ENCODE results near the gene CGB3. TPM values are rescaled to one million over a fixed set of nuclear protein-coding genes. Genes with fewer than 3 reads are reported as not detected.

CGB3 gene
- total RNA-seq, 1 donor from 2014 or later: not detected

- peaks cover 2% of the 10 kb centered on the region for H3K9me3 Mint-ChIP-seq
- Histone ChIP-seq H3K4me3 (no peak overlapping the region), H3K9me3 (ENCODE audit: low read depth) (no peaks in the 10 kb centered on the region), H3K27ac (no peak overlapping the region), H3K27me3 (peaks cover 23% of the 10 kb centered on the region), H3K79me2 (ENCODE audit: low read depth) (no peaks in the 10 kb centered on the region), H2AFZ (replicated peaks) (no peak overlapping the region), H3K4me2 (no peak overlapping the region), H3K36me3 (no peaks in the 10 kb centered on the region), H4K20me1 (ENCODE audit: low read depth) (peaks cover 8% of the 10 kb centered on the region), H3F3A (ENCODE audit: low read depth) (peaks cover 12% of the 10 kb centered on the region), H3K9ac (no peak overlapping the region), H3K4me1 (peaks cover 12% of the 10 kb centered on the region)
- no peak for TF ChIP-seq EZH2phosphoT487 (IDR thresholded peaks at IDR 0.05)
- no peak for TF ChIP-seq CTCF (IDR thresholded peaks at IDR 0.05)
- TF ChIP-seq EZH2 (IDR thresholded peaks at IDR 0.05): no peak
- no peak for DNase-seq (ENCODE audit: low spot score)
- H3K36me3 Mint-ChIP-seq: peaks cover 9% of the 10 kb centered on the region
- no peak overlapping the region for H3K27ac Mint-ChIP-seq
- H3K27me3 Mint-ChIP-seq (ENCODE audit: insufficient read depth, low read depth): peaks cover 12% of the 10 kb centered on the region
- H3K4me3 Mint-ChIP-seq: no peak overlapping the region
- H3K4me1 Mint-ChIP-seq: peaks cover 3% of the 10 kb centered on the region
These were observed 9.8 kb downstream of the CGB3 start for GRCh38 chr19:49014123-49014869.

GRCh38 chr19:49011194-49011593, 12.9 kb downstream of the CGB3 start:
- Histone ChIP-seq H3K4me3 (no peak overlapping the region), H3K27ac (no peak overlapping the region), H2AFZ (replicated peaks) (no peak overlapping the region), H3K79me2 (ENCODE audit: low read depth) (no peaks in the 10 kb centered on the region), H3F3A (ENCODE audit: low read depth) (no peaks in the 10 kb centered on the region), H3K36me3 (no peaks in the 10 kb centered on the region), H4K20me1 (ENCODE audit: low read depth) (no peaks in the 10 kb centered on the region), H3K9me3 (ENCODE audit: low read depth) (no peaks in the 10 kb centered on the region), H3K9ac (no peak overlapping the region), H3K4me1 (no peaks in the 10 kb centered on the region), H3K4me2 (no peak overlapping the region), H3K27me3 (no peaks in the 10 kb centered on the region)
- H3K27ac Mint-ChIP-seq: no peak overlapping the region
- H3K9me3 Mint-ChIP-seq: no peaks in the 10 kb centered on the region
- peaks cover 15% of the 10 kb centered on the region for H3K36me3 Mint-ChIP-seq
- DNase-seq (ENCODE audit: low spot score): no peak
- TF ChIP-seq EZH2 (IDR thresholded peaks at IDR 0.05) (no peak), EZH2phosphoT487 (IDR thresholded peaks at IDR 0.05) (no peak), CTCF (IDR thresholded peaks at IDR 0.05) (no peak)
- no peak overlapping the region for H3K4me3 Mint-ChIP-seq
- H3K4me1 Mint-ChIP-seq: no peaks in the 10 kb centered on the region
- no peaks in the 10 kb centered on the region for H3K27me3 Mint-ChIP-seq (ENCODE audit: insufficient read depth, low read depth)

- Mint-ChIP-seq H3K36me3 (peaks cover 13% of the 10 kb centered on the region), H3K27me3 (ENCODE audit: insufficient read depth, low read depth) (no peaks in the 10 kb centered on the region), H3K4me1 (no peaks in the 10 kb centered on the region), H3K9me3 (no peaks in the 10 kb centered on the region), H3K27ac (no peak overlapping the region), H3K4me3 (no peak overlapping the region)
- H3K4me2 ChIP-seq: no peak overlapping the region
- H3K36me3 ChIP-seq: no peaks in the 10 kb centered on the region
- H2AFZ ChIP-seq (replicated peaks): no peak overlapping the region
- no peaks in the 10 kb centered on the region for H3K4me1 ChIP-seq
- H3K79me2 ChIP-seq (ENCODE audit: low read depth): no peaks in the 10 kb centered on the region
- H4K20me1 ChIP-seq (ENCODE audit: low read depth): no peaks in the 10 kb centered on the region
- H3K4me3 ChIP-seq: no peak overlapping the region
- H3K27ac ChIP-seq: no peak overlapping the region
- no peaks in the 10 kb centered on the region for H3F3A ChIP-seq (ENCODE audit: low read depth)
- no peak for DNase-seq (ENCODE audit: low spot score)
- no peaks in the 10 kb centered on the region for H3K9me3 ChIP-seq (ENCODE audit: low read depth)
- H3K9ac ChIP-seq: no peak overlapping the region
- no peak for TF ChIP-seq CTCF (IDR thresholded peaks at IDR 0.05)
- TF ChIP-seq EZH2phosphoT487 (IDR thresholded peaks at IDR 0.05): no peak
- TF ChIP-seq EZH2 (IDR thresholded peaks at IDR 0.05): no peak
- H3K27me3 ChIP-seq: no peaks in the 10 kb centered on the region
These were observed 13.7 kb downstream of the CGB3 start for GRCh38 chr19:49010453-49010852.
